Measurements from ENCODE around the gene CENPH. TPM values are rescaled to one million over a fixed set of nuclear protein-coding genes. Genes with fewer than 3 reads are reported as not detected.
"Not testable (repeated sequence)": the region's sequence is repeated elsewhere in the genome, so short reads cannot be mapped to it uniquely, and the experiment has no call there.

Gene CENPH
- total RNA-seq, 1 donor from 2014 or later: 9.5 TPM

- no peak overlapping the region for H3K27ac Mint-ChIP-seq (ENCODE audit: unreplicated experiment)
- H3K4me1 Mint-ChIP-seq (ENCODE audit: low read depth, unreplicated experiment): no peaks in the 10 kb centered on the region
- H3K27me3 Mint-ChIP-seq (ENCODE audit: unreplicated experiment): no peaks in the 10 kb centered on the region
- no peak overlapping the region for H3K4me3 Mint-ChIP-seq (ENCODE audit: unreplicated experiment)
- DNase-seq: no peak
- peaks cover 3% of the 10 kb centered on the region for H3K9me3 Mint-ChIP-seq (ENCODE audit: unreplicated experiment)
- TF ChIP-seq CTCF (IDR thresholded peaks at IDR 0.05; ENCODE audit: partially characterized antibody, unreplicated experiment): no peak
- no peaks in the 10 kb centered on the region for H3K36me3 Mint-ChIP-seq (ENCODE audit: unreplicated experiment)
Measured at GRCh38 chr5:69230181-69230580, 40.8 kb downstream of the CENPH start.

GRCh38 chr5:69231281-69231680 lies 41.9 kb downstream of the CENPH start:
- Mint-ChIP-seq H3K4me1 (ENCODE audit: low read depth, unreplicated experiment) (peaks cover 2% of the 10 kb centered on the region), H3K27me3 (ENCODE audit: unreplicated experiment) (peaks cover 5% of the 10 kb centered on the region), H3K4me3 (ENCODE audit: unreplicated experiment) (no peak overlapping the region), H3K9me3 (ENCODE audit: unreplicated experiment) (peaks cover 3% of the 10 kb centered on the region), H3K36me3 (ENCODE audit: unreplicated experiment) (no peaks in the 10 kb centered on the region), H3K27ac (ENCODE audit: unreplicated experiment) (no peak overlapping the region)
- no peak for DNase-seq
- TF ChIP-seq CTCF (IDR thresholded peaks at IDR 0.05; ENCODE audit: partially characterized antibody, unreplicated experiment): no peak

GRCh38 chr5:69231851-69232250 lies 42.5 kb downstream of the CENPH start:
- Mint-ChIP-seq H3K4me1 (ENCODE audit: low read depth, unreplicated experiment) (peaks cover 2% of the 10 kb centered on the region), H3K9me3 (ENCODE audit: unreplicated experiment) (peaks cover 3% of the 10 kb centered on the region), H3K27me3 (ENCODE audit: unreplicated experiment) (peaks cover 5% of the 10 kb centered on the region), H3K27ac (ENCODE audit: unreplicated experiment) (no peak overlapping the region), H3K36me3 (ENCODE audit: unreplicated experiment) (no peaks in the 10 kb centered on the region), H3K4me3 (ENCODE audit: unreplicated experiment) (no peak overlapping the region)
- no peak for TF ChIP-seq CTCF (IDR thresholded peaks at IDR 0.05; ENCODE audit: partially characterized antibody, unreplicated experiment)
- DNase-seq: no peak

- H3K4me1 Mint-ChIP-seq (ENCODE audit: low read depth, unreplicated experiment): peaks cover 8% of the 10 kb centered on the region
- H3K27me3 Mint-ChIP-seq (ENCODE audit: unreplicated experiment): peaks cover 5% of the 10 kb centered on the region
- no peaks in the 10 kb centered on the region for H3K36me3 Mint-ChIP-seq (ENCODE audit: unreplicated experiment)
- peaks cover 3% of the 10 kb centered on the region for H3K9me3 Mint-ChIP-seq (ENCODE audit: unreplicated experiment)
- peak within 1 kb of the TSS; percentile 96 for H3K4me3 Mint-ChIP-seq (ENCODE audit: unreplicated experiment)
- no peak for TF ChIP-seq CTCF (IDR thresholded peaks at IDR 0.05; ENCODE audit: partially characterized antibody, unreplicated experiment)
- DNase-seq: peak; percentile 94
- peak within 1 kb of the TSS; percentile 60 for H3K27ac Mint-ChIP-seq (ENCODE audit: unreplicated experiment)
Measured at GRCh38 chr5:69234457-69235268, 45.3 kb downstream of the CENPH start, which contains the start of gene CDK7. CDK7 (plus strand) TSS chr5:69234886; CDS start chr5:69234976, 90 bp downstream.

GRCh38 chr5:69236733-69237132 lies 47.4 kb downstream of the CENPH start:
- not testable (repeated sequence) for H3K9me3 Mint-ChIP-seq (ENCODE audit: unreplicated experiment); DNase-seq

More at GRCh38 chr5:69236733-69237132, 47.4 kb downstream of the CENPH start:
- H3K27ac Mint-ChIP-seq (ENCODE audit: unreplicated experiment); H3K36me3 Mint-ChIP-seq (ENCODE audit: unreplicated experiment); H3K27me3 Mint-ChIP-seq (ENCODE audit: unreplicated experiment); H3K4me1 Mint-ChIP-seq (ENCODE audit: low read depth, unreplicated experiment): not testable (repeated sequence)
- H3K4me3 Mint-ChIP-seq (ENCODE audit: unreplicated experiment): peak overlapping the region; percentile 56
